ENCODE measurements around the gene RAPGEF5.

RAPGEF5 gene

DNA sequence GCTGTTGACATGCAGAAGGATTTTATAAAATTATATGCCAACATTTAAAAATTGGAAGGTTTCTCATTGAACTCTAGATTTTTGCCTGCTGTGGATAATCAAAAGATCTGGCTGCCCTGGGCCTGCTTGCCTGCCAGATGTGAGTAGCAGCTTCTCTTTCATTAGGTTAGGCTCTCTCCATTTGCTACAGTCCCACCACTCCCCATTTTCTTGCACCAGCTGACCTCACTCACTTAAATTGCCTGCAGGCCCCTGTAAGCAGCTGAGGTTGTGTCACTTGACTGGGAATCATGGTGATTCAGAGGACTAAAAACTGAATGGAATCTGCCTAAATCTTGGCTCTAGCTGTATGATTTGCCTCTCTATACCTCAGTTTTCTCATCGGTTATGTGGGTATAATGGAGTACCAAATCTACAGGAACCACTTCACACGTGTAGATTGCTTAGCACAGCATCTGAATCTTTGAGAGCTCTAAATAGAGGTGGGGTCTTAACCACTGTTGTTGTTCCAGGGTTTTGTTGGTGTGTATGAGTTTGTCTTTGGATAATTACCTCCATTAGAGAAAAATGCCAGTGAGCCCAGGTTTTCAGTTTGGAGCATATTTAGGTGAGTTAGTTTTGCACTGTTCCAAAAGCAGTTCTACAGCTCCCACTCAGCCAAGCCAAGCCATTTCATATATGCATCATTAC, 18.6 kb upstream of the RAPGEF5 start:
- Mint-ChIP-seq H3K4me1 (peaks cover 22% of the 10 kb centered on the region), H3K9me3 (no peaks in the 10 kb centered on the region), H3K27me3 (ENCODE audit: low read depth) (peaks cover 4% of the 10 kb centered on the region), H3K4me3 (no peak overlapping the region), H3K36me3 (ENCODE audit: low read depth) (no peaks in the 10 kb centered on the region), H3K27ac (no peak overlapping the region)
- TF ChIP-seq, protein P1, sequence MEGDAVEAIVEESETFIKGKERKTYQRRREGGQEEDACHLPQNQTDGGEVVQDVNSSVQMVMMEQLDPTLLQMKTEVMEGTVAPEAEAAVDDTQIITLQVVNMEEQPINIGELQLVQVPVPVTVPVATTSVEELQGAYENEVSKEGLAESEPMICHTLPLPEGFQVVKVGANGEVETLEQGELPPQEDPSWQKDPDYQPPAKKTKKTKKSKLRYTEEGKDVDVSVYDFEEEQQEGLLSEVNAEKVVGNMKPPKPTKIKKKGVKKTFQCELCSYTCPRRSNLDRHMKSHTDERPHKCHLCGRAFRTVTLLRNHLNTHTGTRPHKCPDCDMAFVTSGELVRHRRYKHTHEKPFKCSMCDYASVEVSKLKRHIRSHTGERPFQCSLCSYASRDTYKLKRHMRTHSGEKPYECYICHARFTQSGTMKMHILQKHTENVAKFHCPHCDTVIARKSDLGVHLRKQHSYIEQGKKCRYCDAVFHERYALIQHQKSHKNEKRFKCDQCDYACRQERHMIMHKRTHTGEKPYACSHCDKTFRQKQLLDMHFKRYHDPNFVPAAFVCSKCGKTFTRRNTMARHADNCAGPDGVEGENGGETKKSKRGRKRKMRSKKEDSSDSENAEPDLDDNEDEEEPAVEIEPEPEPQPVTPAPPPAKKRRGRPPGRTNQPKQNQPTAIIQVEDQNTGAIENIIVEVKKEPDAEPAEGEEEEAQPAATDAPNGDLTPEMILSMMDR (IDR thresholded peaks at IDR 0.05; ENCODE audit: unreplicated experiment in 3 of 3), result no peak

DNA sequence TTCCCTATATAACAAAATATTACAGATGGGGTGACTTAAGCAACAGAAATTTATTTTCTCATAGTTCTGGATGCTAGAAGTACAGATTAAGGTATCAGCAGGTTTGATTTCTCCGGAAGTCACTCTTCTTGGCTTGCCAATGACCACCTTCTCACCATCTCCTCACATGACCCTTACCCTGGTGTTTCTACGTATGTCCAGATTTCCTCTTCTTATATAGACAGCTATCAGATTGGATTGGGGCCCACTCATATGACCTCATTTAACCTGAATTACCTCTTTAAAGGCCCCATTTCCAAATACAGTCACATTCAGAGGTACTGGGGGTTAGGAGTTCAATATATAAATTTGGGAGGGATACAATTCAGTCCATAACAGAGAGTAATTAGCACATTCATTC, 17.0 kb upstream of the RAPGEF5 start:
- peaks cover 27% of the 10 kb centered on the region for H3K4me1 Mint-ChIP-seq
- H3K27ac Mint-ChIP-seq, result peak overlapping the region in 2 of 3 experiments; percentile 16 to 51
- no peak overlapping the region for H3K4me3 Mint-ChIP-seq
- H3K27me3 Mint-ChIP-seq (ENCODE audit: low read depth), result peaks cover 8% of the 10 kb centered on the region
- no peaks in the 10 kb centered on the region for H3K36me3 Mint-ChIP-seq (ENCODE audit: low read depth)
- TF ChIP-seq, protein P1 (IDR thresholded peaks at IDR 0.05; ENCODE audit: unreplicated experiment in 3 of 3), result no peak
- no peaks in the 10 kb centered on the region for H3K9me3 Mint-ChIP-seq

DNA sequence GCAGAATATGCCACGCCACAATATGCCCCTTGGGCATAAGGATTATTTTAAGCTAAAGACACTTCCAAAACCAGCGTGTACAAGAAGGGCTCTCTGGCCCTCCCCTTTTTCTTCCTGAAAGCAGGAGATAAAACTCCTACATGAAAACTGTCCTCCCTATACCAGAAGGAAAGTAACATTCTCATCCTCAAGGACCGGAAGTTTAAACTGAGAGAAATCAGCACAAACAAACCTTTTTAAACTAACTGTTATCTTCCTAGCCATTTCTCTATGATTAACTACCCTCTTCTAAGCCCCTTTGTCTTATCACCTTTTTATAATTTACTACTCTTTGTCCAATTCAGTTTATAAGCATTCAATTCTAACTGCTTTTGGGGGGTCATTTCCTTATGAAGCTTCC, 16.4 kb upstream of the RAPGEF5 start:
- no peaks in the 10 kb centered on the region for H3K36me3 Mint-ChIP-seq (ENCODE audit: low read depth)
- H3K9me3 Mint-ChIP-seq, result no peaks in the 10 kb centered on the region
- no peak overlapping the region for H3K4me3 Mint-ChIP-seq
- peaks cover 8% of the 10 kb centered on the region for H3K27me3 Mint-ChIP-seq (ENCODE audit: low read depth)
- TF ChIP-seq, protein P1 (IDR thresholded peaks at IDR 0.05; ENCODE audit: unreplicated experiment in 3 of 3), result no peak
- peak overlapping the region; percentile 16 to 57 (median 51) for H3K27ac Mint-ChIP-seq
- H3K4me1 Mint-ChIP-seq, result peaks cover 29% of the 10 kb centered on the region

GRCh38 chr7:22372863-22373262, 15.9 kb upstream of the RAPGEF5 start:
- no peak overlapping the region for H3K4me3 Mint-ChIP-seq
- peak overlapping the region in 2 of 3 experiments; percentile 16 to 57 for H3K27ac Mint-ChIP-seq
- TF ChIP-seq, protein P1 (IDR thresholded peaks at IDR 0.05; ENCODE audit: unreplicated experiment in 3 of 3), result no peak
- peaks cover 8% of the 10 kb centered on the region for H3K27me3 Mint-ChIP-seq (ENCODE audit: low read depth)
- peaks cover 27% of the 10 kb centered on the region for H3K4me1 Mint-ChIP-seq
- no peaks in the 10 kb centered on the region for H3K9me3 Mint-ChIP-seq
- H3K36me3 Mint-ChIP-seq (ENCODE audit: low read depth), result no peaks in the 10 kb centered on the region

- peaks cover 4% of the 10 kb centered on the region for H3K27me3 Mint-ChIP-seq (ENCODE audit: low read depth)
- H3K27ac Mint-ChIP-seq, result no peak overlapping the region
- H3K9me3 Mint-ChIP-seq, result no peaks in the 10 kb centered on the region
- H3K36me3 Mint-ChIP-seq (ENCODE audit: low read depth), result no peaks in the 10 kb centered on the region
- no peak overlapping the region for H3K4me3 Mint-ChIP-seq
- H3K4me1 Mint-ChIP-seq, result peaks cover 23% of the 10 kb centered on the region
- TF ChIP-seq, protein P1 (IDR thresholded peaks at IDR 0.05; ENCODE audit: unreplicated experiment in 3 of 3), result no peak
Measured at GRCh38 chr7:22371878-22372277, 14.9 kb upstream of the RAPGEF5 start.

DNA sequence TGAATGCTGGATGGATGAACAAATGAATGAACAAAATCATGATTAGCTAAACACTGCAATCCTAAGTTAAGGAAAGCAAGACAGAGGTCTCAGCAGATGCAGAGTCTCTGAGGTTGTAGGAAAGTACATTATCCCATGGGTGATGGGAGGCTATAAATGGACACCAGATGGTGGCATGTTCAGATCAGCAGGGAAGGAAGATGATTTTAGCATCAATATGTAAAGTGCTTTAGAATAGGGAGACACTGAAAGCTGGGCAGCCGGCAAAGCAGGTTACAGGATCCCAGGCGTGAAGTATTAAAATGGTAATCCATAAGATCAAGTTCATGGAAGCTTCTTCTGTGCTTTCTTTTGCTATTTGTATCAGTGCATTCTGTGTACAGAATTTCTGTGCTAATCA, 7.9 kb upstream of the RAPGEF5 start:
- TF ChIP-seq, protein P1 (IDR thresholded peaks at IDR 0.05; ENCODE audit: unreplicated experiment in 3 of 3), result no peak
- no peaks in the 10 kb centered on the region for H3K9me3 Mint-ChIP-seq
- no peak overlapping the region for H3K4me3 Mint-ChIP-seq
- H3K27me3 Mint-ChIP-seq (ENCODE audit: low read depth), result peaks cover 10% of the 10 kb centered on the region
- H3K36me3 Mint-ChIP-seq (ENCODE audit: low read depth), result no peaks in the 10 kb centered on the region
- no peak overlapping the region for H3K27ac Mint-ChIP-seq
- peaks cover 7% of the 10 kb centered on the region for H3K4me1 Mint-ChIP-seq
